Duodenal mucosa (tissue), 2 donors: ENCODE results near the gene DMBX1.

Source experiments
- H3K27ac ChIP-seq: one replicate; pipeline ENCODE4 v1.7.0; 2013; ENCODE audit warnings: low read depth, low read length
- H3K27me3 ChIP-seq, 2 donors: one replicate each; pipeline ENCODE4 v1.7.0; 2013; ENCODE audit warnings: low read length in 2 of 2, control low read depth in 1 of 2; ENCODE audit not compliant: insufficient read depth in 2 of 2, control insufficient read depth in 1 of 2
- H3K36me3 ChIP-seq, 2 donors: one replicate each; pipeline ENCODE4 v1.7.0; 2013; ENCODE audit warnings: low read length in 2 of 2, control low read depth in 1 of 2; ENCODE audit not compliant: insufficient read depth in 2 of 2, control insufficient read depth in 1 of 2
- H3K4me1 ChIP-seq, 2 donors: one replicate each; pipeline ENCODE4 v1.7.0; 2013; ENCODE audit warnings: low read length in 2 of 2, control low read depth in 1 of 2; ENCODE audit not compliant: insufficient read depth in 2 of 2, control insufficient read depth in 1 of 2
- H3K4me3 ChIP-seq, 2 donors: one replicate each; pipeline ENCODE4 v1.7.0; 2013; ENCODE audit warnings: low read length in 2 of 2, low read depth in 1 of 2
- H3K9ac ChIP-seq, 2 donors: one replicate each; pipeline ENCODE4 v1.7.0; 2013; ENCODE audit warnings: low read length in 2 of 2, low read depth in 1 of 2
- H3K9me3 ChIP-seq, 2 donors: one replicate each; pipeline ENCODE4 v1.7.0; 2013; ENCODE audit warnings: low read length in 2 of 2, control low read depth in 1 of 2; ENCODE audit not compliant: control insufficient read depth in 1 of 2

The DMBX1 gene

DNA sequence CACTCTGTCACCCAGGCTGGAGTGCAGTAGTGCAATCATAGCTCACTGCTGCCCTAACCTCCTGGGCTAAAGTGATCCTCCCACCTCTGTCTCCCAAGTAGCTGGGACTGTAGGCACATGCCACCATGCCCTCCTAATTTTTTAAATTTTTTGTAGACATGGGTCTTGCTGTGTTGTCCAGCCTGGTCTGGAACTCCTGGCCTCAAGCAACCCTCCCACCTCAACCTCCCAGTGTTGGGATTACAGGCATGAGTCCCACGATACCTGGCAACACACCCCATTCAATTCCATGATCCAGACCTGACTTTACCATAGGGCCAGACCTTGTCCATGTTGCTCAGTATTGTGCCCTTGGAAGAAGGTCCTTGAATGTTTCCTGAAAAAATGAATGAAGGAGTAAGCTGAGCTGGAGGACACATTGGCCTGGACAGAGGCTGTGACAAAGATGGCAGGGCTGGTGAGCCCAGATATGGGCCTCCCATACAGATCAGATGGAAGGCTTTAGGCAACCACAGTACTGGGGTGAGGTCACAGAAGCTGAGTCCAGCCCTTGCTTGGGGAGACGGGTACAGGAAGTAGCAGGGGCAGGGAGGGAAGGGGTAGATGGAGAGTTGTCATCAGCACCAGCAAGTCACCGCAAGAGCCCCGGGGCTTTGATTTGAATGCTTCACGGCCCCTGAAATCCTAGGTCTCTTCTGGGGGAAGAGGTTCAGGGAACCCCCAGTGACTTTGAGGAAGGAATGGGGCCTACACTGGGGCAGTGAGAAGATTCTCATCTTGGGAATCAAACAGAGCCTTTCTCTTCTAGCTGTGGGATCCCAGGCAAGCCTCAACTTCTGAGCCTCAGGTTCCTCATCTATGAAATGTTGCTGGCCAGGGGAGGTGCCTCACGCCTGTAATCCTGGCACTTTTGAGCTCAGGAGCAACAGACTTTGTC lies 40.1 kb upstream of the DMBX1 start:
- Histone ChIP-seq H3K4me3 (no peak overlapping the region), H3K4me1 (peaks cover 0 to 6% of the 10 kb centered on the region in 2 donors), H3K9me3 (no peaks in the 10 kb centered on the region), H3K27ac (no peak overlapping the region), H3K36me3 (no peaks in the 10 kb centered on the region), H3K9ac (no peak overlapping the region), H3K27me3 (peaks cover 47 to 50% of the 10 kb centered on the region in 2 donors)

DNA sequence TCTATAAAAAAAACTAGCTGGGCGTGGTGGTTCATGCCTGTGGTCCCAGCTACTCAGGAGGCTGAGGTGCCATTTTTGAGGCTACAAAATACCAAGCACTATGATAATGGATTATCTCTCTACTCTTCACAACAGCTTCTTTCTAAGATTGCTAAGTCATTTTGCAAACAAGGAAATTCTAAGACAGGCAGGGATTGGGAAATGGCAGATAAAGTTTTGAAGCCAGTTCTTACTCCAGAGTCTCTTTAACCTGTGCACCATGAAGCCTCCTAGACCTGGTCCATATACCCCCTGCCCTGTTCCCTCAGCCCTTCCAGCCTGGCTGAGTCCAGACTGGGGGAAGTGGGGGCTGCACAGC lies 39.5 kb upstream of the DMBX1 start:
- Histone ChIP-seq H3K9me3 (no peaks in the 10 kb centered on the region), H3K36me3 (no peaks in the 10 kb centered on the region), H3K4me1 (peaks cover 0 to 6% of the 10 kb centered on the region in 2 donors), H3K27ac (no peak overlapping the region), H3K4me3 (no peak overlapping the region), H3K9ac (no peak overlapping the region), H3K27me3 (peaks cover 53% of the 10 kb centered on the region in 2 donors)

- Histone ChIP-seq H3K27ac (no peak overlapping the region), H3K9ac (no peak overlapping the region), H3K9me3 (no peaks in the 10 kb centered on the region), H3K4me1 (peaks cover 0 to 6% of the 10 kb centered on the region in 2 donors), H3K36me3 (no peaks in the 10 kb centered on the region), H3K27me3 (peaks cover 42 to 48% of the 10 kb centered on the region in 2 donors), H3K4me3 (no peak overlapping the region)
These were observed 37.4 kb upstream of the DMBX1 start for GRCh38 chr1:46451948-46452930.

DNA sequence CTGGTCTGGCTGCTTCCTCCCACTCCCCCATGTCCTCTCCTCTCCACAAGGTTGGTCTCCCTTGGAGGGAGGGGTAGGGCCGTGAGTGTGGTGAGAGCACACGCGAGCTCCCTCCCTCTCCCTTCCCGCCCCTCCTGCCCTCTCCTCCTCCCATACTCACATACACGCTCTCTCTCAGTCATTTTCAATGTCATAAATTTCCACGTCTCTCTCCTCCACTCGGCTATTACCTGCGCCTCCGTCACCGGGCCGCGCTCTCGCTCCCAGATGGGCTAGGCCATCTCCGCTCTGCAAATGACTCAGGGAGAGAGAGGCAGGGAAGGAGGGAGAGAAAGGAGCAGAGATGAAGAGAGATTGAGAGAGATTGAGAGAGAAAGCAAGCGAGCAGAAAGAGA lies 36.7 kb upstream of the DMBX1 start:
- H3K36me3 ChIP-seq, result no peaks in the 10 kb centered on the region
- H3K27me3 ChIP-seq, result peaks cover 35 to 42% of the 10 kb centered on the region in 2 donors
- peaks cover 0 to 4% of the 10 kb centered on the region in 2 donors for H3K4me1 ChIP-seq
- no peak overlapping the region for H3K4me3 ChIP-seq
- H3K27ac ChIP-seq, result no peak overlapping the region
- no peaks in the 10 kb centered on the region for H3K9me3 ChIP-seq
- H3K9ac ChIP-seq, result no peak overlapping the region

DNA sequence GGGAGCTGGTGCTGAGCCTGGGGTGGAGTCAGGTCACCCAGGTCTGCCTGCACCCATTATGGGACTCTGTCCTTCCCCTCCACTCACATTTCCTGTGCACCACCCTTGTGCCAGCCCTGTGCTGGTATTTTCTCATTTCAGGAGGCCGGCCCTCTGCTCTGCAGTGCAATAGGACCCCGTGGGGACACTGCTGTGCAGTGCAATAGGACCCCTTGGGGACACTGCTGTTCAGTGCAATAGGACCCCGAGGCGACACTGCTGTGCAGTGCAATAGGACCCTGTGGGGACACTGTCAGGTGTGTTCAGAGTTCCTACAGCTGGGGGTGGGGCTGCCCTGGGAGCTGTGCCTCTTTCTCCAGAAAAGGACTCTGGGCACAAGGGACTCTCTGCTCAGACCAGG lies 36.2 kb upstream of the DMBX1 start:
- Histone ChIP-seq H3K27ac (no peak overlapping the region), H3K9me3 (no peaks in the 10 kb centered on the region), H3K36me3 (no peaks in the 10 kb centered on the region), H3K4me3 (no peak overlapping the region), H3K4me1 (peaks cover 0 to 2% of the 10 kb centered on the region in 2 donors), H3K27me3 (peaks cover 35 to 39% of the 10 kb centered on the region in 2 donors), H3K9ac (no peak overlapping the region)

DNA sequence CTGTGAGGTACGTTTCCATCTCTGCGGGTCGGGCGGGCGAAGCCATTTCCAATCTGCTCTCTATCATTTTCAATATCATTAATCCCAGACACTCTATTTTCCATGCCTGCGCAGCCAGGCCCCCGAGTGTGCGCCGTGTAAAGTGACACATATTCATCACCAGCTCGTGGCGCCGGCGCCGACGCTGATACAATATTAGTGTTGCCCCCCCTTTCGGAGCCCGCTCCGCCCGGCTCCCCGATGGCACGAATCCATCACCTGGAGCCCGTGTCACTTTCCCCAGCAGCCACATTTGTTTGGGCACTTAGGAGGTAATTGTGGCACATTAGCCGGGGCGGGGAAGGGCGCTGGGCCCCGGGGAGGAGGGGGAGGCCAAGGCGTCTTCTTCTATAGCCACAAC lies 33.7 kb upstream of the DMBX1 start:
- no peak overlapping the region for H3K9ac ChIP-seq
- peaks cover 19 to 20% of the 10 kb centered on the region in 2 donors for H3K27me3 ChIP-seq
- H3K9me3 ChIP-seq, result no peaks in the 10 kb centered on the region
- H3K27ac ChIP-seq, result no peak overlapping the region
- no peak overlapping the region for H3K4me3 ChIP-seq
- no peaks in the 10 kb centered on the region for H3K4me1 ChIP-seq
- no peaks in the 10 kb centered on the region for H3K36me3 ChIP-seq

GRCh38 chr1:46456411-46456963 lies 33.1 kb upstream of the DMBX1 start:
- Histone ChIP-seq H3K27ac (no peak overlapping the region), H3K36me3 (no peaks in the 10 kb centered on the region), H3K4me1 (no peaks in the 10 kb centered on the region), H3K9me3 (no peaks in the 10 kb centered on the region), H3K9ac (no peak overlapping the region), H3K27me3 (peaks cover 17 to 19% of the 10 kb centered on the region in 2 donors), H3K4me3 (no peak overlapping the region)

DNA sequence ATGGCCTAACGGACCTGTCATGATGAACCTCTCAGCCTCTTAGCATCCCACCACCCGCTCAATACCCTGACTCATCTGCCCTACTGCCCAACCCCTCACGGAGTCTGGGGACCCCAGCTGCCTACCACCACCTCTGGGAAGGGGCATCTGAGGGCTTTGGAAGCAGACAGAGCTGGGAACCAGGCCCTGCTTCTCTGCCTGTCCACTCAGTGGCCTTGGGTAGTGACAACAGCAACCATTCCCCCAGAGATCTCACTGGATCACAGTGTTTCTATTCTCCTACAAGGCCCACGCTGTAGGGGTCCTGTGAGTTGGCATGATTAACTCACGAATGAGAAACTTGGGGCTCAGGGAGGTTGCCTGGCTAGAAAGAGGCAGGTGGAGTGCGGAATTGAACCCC lies 32.5 kb upstream of the DMBX1 start:
- H3K4me1 ChIP-seq, result no peaks in the 10 kb centered on the region
- H3K9ac ChIP-seq, result no peak overlapping the region
- H3K36me3 ChIP-seq, result no peaks in the 10 kb centered on the region
- no peak overlapping the region for H3K27ac ChIP-seq
- no peak overlapping the region for H3K4me3 ChIP-seq
- peaks cover 19% of the 10 kb centered on the region in 2 donors for H3K27me3 ChIP-seq
- H3K9me3 ChIP-seq, result no peaks in the 10 kb centered on the region

DNA sequence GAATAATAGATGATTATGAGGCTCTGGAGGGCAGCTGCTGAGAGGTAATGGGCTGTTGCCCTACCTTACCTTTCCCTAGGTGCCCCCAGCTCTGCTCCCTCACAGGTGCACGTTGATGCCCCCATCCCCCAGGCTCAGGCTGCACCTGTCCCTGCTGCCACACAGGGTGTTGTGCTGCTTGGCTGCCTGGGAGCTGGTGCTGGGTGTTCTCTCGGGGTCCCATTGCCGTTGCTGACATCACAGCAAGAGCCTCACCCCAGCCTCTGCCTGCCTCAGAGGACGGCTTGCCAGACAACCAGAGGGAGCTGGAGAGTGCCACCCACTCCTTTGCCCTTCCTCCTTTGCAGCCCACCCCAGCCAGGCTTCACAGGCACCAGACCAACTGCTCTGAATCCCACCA lies 31.4 kb upstream of the DMBX1 start:
- H3K9ac ChIP-seq, result no peak overlapping the region
- H3K4me1 ChIP-seq, result no peaks in the 10 kb centered on the region
- no peak overlapping the region for H3K27ac ChIP-seq
- no peaks in the 10 kb centered on the region for H3K36me3 ChIP-seq
- H3K27me3 ChIP-seq, result peaks cover 14 to 19% of the 10 kb centered on the region in 2 donors
- no peak overlapping the region for H3K4me3 ChIP-seq
- H3K9me3 ChIP-seq, result no peaks in the 10 kb centered on the region
